Measurements from ENCODE around the gene KDM4B.

DNA sequence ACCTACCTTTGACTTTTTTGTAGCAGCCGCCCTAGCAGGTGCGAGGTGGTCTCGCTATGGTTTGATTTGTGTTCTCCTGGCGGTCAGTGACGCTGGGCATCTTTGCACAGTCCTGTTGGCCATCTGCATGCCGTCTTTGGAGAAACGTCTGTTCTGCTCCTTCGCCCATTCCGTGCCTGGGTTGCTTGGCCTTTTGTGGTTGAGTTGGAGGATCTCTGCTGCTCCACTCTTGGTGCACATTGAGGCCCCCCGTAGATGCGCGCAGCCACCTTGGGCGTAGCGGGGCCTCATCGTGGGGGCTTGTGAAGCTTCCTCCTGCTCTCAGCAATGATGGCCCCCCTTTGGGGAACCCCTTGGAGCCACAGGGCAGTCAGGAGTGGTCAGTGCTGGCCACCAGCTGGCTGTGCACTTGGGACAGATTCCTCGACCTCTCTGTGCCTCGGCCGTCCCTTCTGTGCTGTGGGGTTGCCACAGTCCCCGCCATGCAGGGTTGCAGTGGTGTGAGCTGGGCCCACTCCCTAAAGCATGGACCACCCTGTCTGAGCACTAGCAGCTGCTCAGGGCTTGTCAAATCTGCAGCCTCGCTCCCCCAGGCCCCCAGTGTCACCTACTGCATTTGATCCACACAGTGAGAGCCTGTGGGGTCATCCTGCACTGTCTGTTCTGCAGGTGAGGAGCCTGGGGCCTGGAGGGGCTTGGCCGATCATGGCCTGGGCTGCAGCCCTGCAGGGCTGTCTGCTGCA, 170.8 kb downstream of the KDM4B start:
- no peak for TF ChIP-seq POLR2A (IDR thresholded peaks at IDR 0.05; ENCODE audit: low read length)
- TF ChIP-seq GATA1 (IDR thresholded peaks at IDR 0.05; ENCODE audit: low read depth, low read length), result no peak
